ENCODE data around the gene HSD17B12. TPM values are rescaled to one million over a fixed set of nuclear protein-coding genes. Genes with fewer than 3 reads are reported as not detected.

Gene HSD17B12
- total RNA-seq, 1 experiment from 2014 or later = 112 TPM

GRCh38 chr11:43842021-43842420, 161.5 kb downstream of the HSD17B12 start:
- Histone ChIP-seq H3K4me3 (no peak overlapping the region), H3K36me3 (ENCODE audit: low read depth) (peaks cover 14% of the 10 kb centered on the region), H2AFZ (no peak overlapping the region), H3K4me1 (replicated peaks; ENCODE audit: insufficient read depth) (no peaks in the 10 kb centered on the region), H3K9me3 (ENCODE audit: insufficient read depth, low read depth) (no peaks in the 10 kb centered on the region), H3F3A (ENCODE audit: insufficient read depth, low read depth) (no peaks in the 10 kb centered on the region), H3K27ac (no peak overlapping the region), H4K20me1 (ENCODE audit: insufficient read depth) (no peaks in the 10 kb centered on the region), H3K79me2 (ENCODE audit: low read depth) (no peaks in the 10 kb centered on the region), H3K4me2 (no peak overlapping the region), H3K9me2 (ENCODE audit: insufficient read depth) (no peaks in the 10 kb centered on the region), H3K27me3 (ENCODE audit: insufficient read depth, low read depth) (no peaks in the 10 kb centered on the region)
- no TSS peak for BruUV-seq (replicated peaks)
- POLR2A ChIA-PET (ENCODE audit: unreplicated experiment) = no interaction called here
- TF ChIP-seq CTCF (conservative IDR thresholded peaks at IDR 0.05) = no peak
- no peak for TF ChIP-seq EZH2 (IDR thresholded peaks at IDR 0.05; ENCODE audit: low read depth)
- CTCF ChIA-PET = no interaction called here
- intact Hi-C loops (cut with micrococcal nuclease; ENCODE audit: unreplicated experiment) = no loop called here
- no peak for DNase-seq

- TF ChIP-seq EZH2 (IDR thresholded peaks at IDR 0.05; ENCODE audit: low read depth) = no peak
- no peak for TF ChIP-seq CTCF (conservative IDR thresholded peaks at IDR 0.05)
- Histone ChIP-seq H3K36me3 (ENCODE audit: low read depth) (peaks cover 10% of the 10 kb centered on the region), H3K4me3 (no peak overlapping the region)
Observed at GRCh38 chr11:43845816-43846215, 165.3 kb downstream of the HSD17B12 start.

GRCh38 chr11:43852057-43852636, 171.6 kb downstream of the HSD17B12 start:
- H3F3A ChIP-seq (ENCODE audit: insufficient read depth, low read depth) = 0 out of 2 replicates have a peak, but pooled peaks cover 3% of the 10 kb centered on the region
- intact Hi-C loops (cut with micrococcal nuclease; ENCODE audit: unreplicated experiment) = loop anchor here (5.0 to 10.0 kb wide), 3 partner anchors 280 to 437 kb away; no protein-coding TSS in a partner anchor
- H3K79me2 ChIP-seq (ENCODE audit: low read depth) = no peaks in the 10 kb centered on the region
- peaks cover 10% of the 10 kb centered on the region; the same call in 1 of the 2 replicates for H4K20me1 ChIP-seq (ENCODE audit: insufficient read depth)
- POLR2A ChIA-PET (ENCODE audit: unreplicated experiment) = interaction anchor here (0.6 kb wide), 1 partner anchor 22 kb away, joined by 5 read pairs; no protein-coding TSS in a partner anchor
- no peak overlapping the region for H3K4me3 ChIP-seq
- H3K9me2 ChIP-seq (ENCODE audit: insufficient read depth) = no peaks in the 10 kb centered on the region
- CTCF ChIA-PET = interaction anchor here (0.6 to 1.8 kb wide), 11 partner anchors 15 to 348 kb away, joined by 3 to 15 read pairs (median 3); partner anchors contain the start of gene HSD17B12
- no peaks in the 10 kb centered on the region for H3K4me1 ChIP-seq (replicated peaks; ENCODE audit: insufficient read depth)
- H3K27ac ChIP-seq = no peak overlapping the region
- H3K4me2 ChIP-seq = no peak overlapping the region
- no peaks in the 10 kb centered on the region for H3K9me3 ChIP-seq (ENCODE audit: insufficient read depth, low read depth)
- BruUV-seq (replicated peaks) = no TSS peak
- TF ChIP-seq CTCF (conservative IDR thresholded peaks at IDR 0.05) (peak; percentile 96), EZH2 (IDR thresholded peaks at IDR 0.05; ENCODE audit: low read depth) (no peak)
- H3K36me3 ChIP-seq (ENCODE audit: low read depth) = peaks cover 19% of the 10 kb centered on the region
- H2AFZ ChIP-seq = no peak overlapping the region
- peak; percentile 56 to 67 for DNase-seq
- no peaks in the 10 kb centered on the region for H3K27me3 ChIP-seq (ENCODE audit: insufficient read depth, low read depth)

More at GRCh38 chr11:43845816-43846215, 165.3 kb downstream of the HSD17B12 start:
- Histone ChIP-seq H3K9me3 (ENCODE audit: insufficient read depth, low read depth) (no peaks in the 10 kb centered on the region), H3F3A (ENCODE audit: insufficient read depth, low read depth) (no peaks in the 10 kb centered on the region), H4K20me1 (ENCODE audit: insufficient read depth) (no peaks in the 10 kb centered on the region), H3K4me2 (no peak overlapping the region), H3K4me1 (replicated peaks; ENCODE audit: insufficient read depth) (no peaks in the 10 kb centered on the region), H3K27me3 (ENCODE audit: insufficient read depth, low read depth) (no peaks in the 10 kb centered on the region), H3K79me2 (ENCODE audit: low read depth) (no peaks in the 10 kb centered on the region), H2AFZ (no peak overlapping the region), H3K27ac (no peak overlapping the region), H3K9me2 (ENCODE audit: insufficient read depth) (no peaks in the 10 kb centered on the region)
- POLR2A ChIA-PET (ENCODE audit: unreplicated experiment) = no interaction called here
- intact Hi-C loops (cut with micrococcal nuclease; ENCODE audit: unreplicated experiment) = no loop called here
- CTCF ChIA-PET = no interaction called here
- no TSS peak for BruUV-seq (replicated peaks)
- no peak for DNase-seq

Measured in PC-9 (cell line).